Nephron progenitor cell (in vitro differentiated cells): Measurements from ENCODE around the gene COL28A1.

Experiments used
- DNase-seq: peaks from one replicate; pipeline ENCODE4 v3.0.0; 2021
- H3K27ac Mint-ChIP-seq: 2 replicates; pipeline ENCODE4 v1.8.0; 2021; ENCODE audit warnings: mild to moderate bottlenecking, moderate library complexity, mixed read lengths
- H3K27me3 Mint-ChIP-seq: 2 replicates; pipeline ENCODE4 v1.8.0; 2021; ENCODE audit warnings: mild to moderate bottlenecking, low read depth, mixed read lengths; ENCODE audit not compliant: poor library complexity
- H3K36me3 Mint-ChIP-seq: 2 replicates; pipeline ENCODE4 v1.8.0; 2021; ENCODE audit warnings: low read depth, mixed read lengths
- H3K4me1 Mint-ChIP-seq: 2 replicates; pipeline ENCODE4 v1.8.0; 2021; ENCODE audit warnings: mixed read lengths
- H3K4me3 Mint-ChIP-seq: 2 replicates; pipeline ENCODE4 v1.8.0; 2021; ENCODE audit warnings: mild to moderate bottlenecking, moderate library complexity, mixed read lengths
- H3K9me3 Mint-ChIP-seq: 2 replicates; pipeline ENCODE4 v1.8.0; 2021; ENCODE audit warnings: mild to moderate bottlenecking, moderate library complexity, mixed read lengths
- TF ChIP-seq, protein P1 (sequence below): fragments of 200-600 bp; sonication (generic); IDR thresholded peaks from 2 replicates; pipeline ENCODE4 v1.5.0; 2021; ENCODE audit warnings: antibody characterized with exemption

Gene COL28A1

DNA sequence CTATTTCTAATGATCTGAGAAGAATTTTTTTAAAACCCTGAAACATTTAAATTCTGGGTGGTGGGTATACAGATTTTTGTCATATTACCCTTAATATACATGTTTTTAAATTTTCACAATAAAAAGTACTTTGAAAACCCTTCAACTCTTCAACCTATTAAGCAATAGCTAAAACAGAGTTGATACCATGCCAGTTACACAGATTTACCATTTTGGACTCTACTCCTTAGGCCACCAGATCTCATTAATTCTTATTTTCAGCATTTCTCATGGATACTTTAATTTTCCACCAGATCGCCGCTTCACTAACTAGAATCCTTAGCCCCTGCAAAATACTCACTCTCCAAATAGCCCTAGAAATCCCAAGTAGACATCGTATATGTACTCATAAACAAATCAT lies 12.7 kb upstream of the COL28A1 start:
- Mint-ChIP-seq H3K36me3 (no peaks in the 10 kb centered on the region), H3K4me3 (no peak overlapping the region), H3K27ac (no peak overlapping the region), H3K27me3 (no peaks in the 10 kb centered on the region), H3K4me1 (peaks cover 1% of the 10 kb centered on the region), H3K9me3 (no peaks in the 10 kb centered on the region)
- DNase-seq = no peak
- TF ChIP-seq, protein P1, sequence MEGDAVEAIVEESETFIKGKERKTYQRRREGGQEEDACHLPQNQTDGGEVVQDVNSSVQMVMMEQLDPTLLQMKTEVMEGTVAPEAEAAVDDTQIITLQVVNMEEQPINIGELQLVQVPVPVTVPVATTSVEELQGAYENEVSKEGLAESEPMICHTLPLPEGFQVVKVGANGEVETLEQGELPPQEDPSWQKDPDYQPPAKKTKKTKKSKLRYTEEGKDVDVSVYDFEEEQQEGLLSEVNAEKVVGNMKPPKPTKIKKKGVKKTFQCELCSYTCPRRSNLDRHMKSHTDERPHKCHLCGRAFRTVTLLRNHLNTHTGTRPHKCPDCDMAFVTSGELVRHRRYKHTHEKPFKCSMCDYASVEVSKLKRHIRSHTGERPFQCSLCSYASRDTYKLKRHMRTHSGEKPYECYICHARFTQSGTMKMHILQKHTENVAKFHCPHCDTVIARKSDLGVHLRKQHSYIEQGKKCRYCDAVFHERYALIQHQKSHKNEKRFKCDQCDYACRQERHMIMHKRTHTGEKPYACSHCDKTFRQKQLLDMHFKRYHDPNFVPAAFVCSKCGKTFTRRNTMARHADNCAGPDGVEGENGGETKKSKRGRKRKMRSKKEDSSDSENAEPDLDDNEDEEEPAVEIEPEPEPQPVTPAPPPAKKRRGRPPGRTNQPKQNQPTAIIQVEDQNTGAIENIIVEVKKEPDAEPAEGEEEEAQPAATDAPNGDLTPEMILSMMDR = no peak

DNA sequence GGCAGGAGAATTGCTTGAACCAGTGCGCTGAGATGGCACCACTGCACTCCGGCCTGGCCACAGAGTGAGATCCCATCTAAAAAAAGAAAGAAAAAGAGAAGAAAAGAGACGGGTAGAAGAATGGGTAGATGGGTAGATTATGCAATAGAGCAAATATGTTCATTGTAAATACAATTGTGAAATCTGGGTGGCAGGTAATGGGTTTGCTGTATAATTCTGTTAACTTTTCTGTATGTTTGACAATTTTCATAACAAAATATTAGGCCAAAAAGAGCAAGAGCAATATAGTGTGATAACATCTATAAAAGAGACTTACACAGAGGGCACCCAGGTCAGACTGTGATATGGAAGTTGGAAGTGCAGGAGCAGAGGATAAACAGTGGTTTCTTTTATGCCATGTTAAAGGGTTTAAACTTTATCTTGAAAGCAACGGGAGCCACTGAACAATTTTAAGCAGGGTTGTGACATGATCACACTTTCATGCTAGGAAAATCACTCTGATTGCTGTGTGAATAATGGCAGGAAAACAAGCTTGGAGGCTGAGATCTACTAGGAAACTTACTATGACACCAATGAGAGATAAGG lies 6.7 kb upstream of the COL28A1 start:
- H3K36me3 Mint-ChIP-seq = no peaks in the 10 kb centered on the region
- no peaks in the 10 kb centered on the region for H3K9me3 Mint-ChIP-seq
- TF ChIP-seq, protein P1 = no peak
- H3K27ac Mint-ChIP-seq = no peak overlapping the region
- H3K4me3 Mint-ChIP-seq = no peak overlapping the region
- H3K27me3 Mint-ChIP-seq = no peaks in the 10 kb centered on the region
- DNase-seq = no peak
- H3K4me1 Mint-ChIP-seq = peaks cover 4% of the 10 kb centered on the region

DNA sequence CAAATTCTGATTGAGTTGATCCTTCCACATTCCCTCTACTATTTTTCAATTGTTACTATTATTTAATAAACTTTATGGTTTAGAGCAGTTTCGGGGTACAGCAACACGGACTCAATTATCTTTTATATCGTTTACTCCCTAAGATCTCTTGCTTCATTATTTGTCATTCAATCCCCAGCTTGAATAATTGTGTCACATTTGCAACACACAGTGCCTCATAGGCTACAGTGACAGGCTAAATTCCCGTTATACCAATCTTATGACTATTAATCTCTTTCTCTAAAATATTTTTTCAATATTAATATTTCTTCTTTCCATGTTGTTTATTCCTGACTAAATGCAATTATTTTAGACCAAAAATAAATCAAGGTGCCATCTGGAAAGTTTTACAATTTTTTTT lies 4.0 kb upstream of the COL28A1 start:
- H3K27ac Mint-ChIP-seq = no peak overlapping the region
- TF ChIP-seq, protein P1 = no peak
- no peak for DNase-seq
- H3K9me3 Mint-ChIP-seq = no peaks in the 10 kb centered on the region
- H3K36me3 Mint-ChIP-seq = no peaks in the 10 kb centered on the region
- no peak overlapping the region for H3K4me3 Mint-ChIP-seq
- H3K4me1 Mint-ChIP-seq = peaks cover 17% of the 10 kb centered on the region
- H3K27me3 Mint-ChIP-seq = no peaks in the 10 kb centered on the region

DNA sequence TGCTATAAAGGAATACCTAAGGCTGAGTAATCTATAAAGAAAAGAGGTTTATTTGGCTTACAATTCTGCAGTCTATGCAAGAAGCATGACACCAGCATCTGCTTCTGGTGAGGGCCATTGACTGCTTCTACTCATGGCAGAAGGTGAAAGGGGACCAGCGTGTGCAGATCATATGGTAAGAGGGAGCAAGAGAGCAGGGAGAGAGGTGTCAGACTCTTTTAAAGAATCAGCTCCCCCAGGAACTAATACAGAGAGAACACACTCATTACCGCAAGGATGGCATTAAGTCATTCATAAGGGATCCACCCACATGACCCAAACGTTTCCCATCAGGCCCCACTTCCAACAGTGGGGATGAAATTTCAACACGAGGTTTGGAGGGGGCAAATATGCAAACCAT lies 3.5 kb upstream of the COL28A1 start:
- no peak overlapping the region for H3K27ac Mint-ChIP-seq
- no peaks in the 10 kb centered on the region for H3K36me3 Mint-ChIP-seq
- peaks cover 17% of the 10 kb centered on the region for H3K4me1 Mint-ChIP-seq
- TF ChIP-seq, protein P1 = no peak
- no peak for DNase-seq
- H3K27me3 Mint-ChIP-seq = no peaks in the 10 kb centered on the region
- H3K4me3 Mint-ChIP-seq = no peak overlapping the region
- H3K9me3 Mint-ChIP-seq = no peaks in the 10 kb centered on the region

DNA sequence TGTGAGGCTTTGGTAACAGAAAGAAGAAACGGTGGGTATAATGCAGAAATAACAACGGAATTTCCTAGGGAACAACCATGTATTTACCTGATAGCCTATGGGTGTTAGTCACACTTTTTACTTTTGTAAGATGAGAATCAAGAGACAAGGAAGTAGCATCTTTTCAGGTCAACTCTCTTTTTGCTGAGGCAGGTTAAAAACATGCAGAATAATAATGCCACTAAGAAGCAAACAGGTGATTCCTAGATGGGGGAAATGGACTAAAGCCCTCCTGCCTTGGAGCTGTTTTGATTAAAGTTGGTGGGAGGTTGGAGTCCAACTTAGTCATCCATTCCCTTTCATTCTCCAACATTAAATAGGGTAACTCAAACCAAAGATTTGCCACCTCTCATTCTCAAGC lies 2.0 kb upstream of the COL28A1 start:
- no peaks in the 10 kb centered on the region for H3K36me3 Mint-ChIP-seq
- TF ChIP-seq, protein P1 = no peak
- H3K4me1 Mint-ChIP-seq = peaks cover 17% of the 10 kb centered on the region
- H3K27me3 Mint-ChIP-seq = no peaks in the 10 kb centered on the region
- H3K9me3 Mint-ChIP-seq = no peaks in the 10 kb centered on the region
- no peak overlapping the region for H3K4me3 Mint-ChIP-seq
- DNase-seq = no peak
- no peak overlapping the region for H3K27ac Mint-ChIP-seq

DNA sequence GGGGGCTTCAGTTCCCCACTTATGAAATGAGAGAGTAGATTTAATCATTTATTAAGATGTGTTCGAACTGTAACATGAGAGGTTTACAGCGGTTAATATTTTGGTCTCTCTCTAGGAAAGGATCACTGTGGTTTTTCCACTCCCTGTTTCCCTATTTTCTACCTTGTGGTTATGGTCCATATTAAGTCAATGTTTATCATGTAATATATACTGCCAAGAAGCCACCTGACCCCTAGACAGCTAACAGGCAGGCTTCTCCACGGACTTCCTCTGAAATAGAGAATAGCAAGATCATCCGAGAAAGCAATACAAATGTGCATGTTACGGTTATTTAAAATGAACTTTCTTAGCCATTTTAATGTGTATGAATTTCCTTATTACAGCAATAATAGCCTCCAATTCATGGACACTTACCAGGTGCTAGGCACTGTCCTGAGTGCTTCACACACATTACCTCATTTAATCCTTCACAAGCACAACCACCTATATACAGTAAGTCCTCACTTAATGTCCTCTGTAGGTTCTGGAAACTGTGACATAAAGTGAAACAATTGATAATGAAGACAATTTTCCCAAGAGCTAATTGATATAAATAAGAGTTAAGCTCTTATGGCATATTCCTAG lies 835 bp upstream of the COL28A1 start:
- H3K27ac Mint-ChIP-seq = no peak overlapping the region
- TF ChIP-seq, protein P1 = no peak
- H3K4me3 Mint-ChIP-seq = no peak overlapping the region
- no peaks in the 10 kb centered on the region for H3K9me3 Mint-ChIP-seq
- peaks cover 17% of the 10 kb centered on the region for H3K4me1 Mint-ChIP-seq
- DNase-seq = no peak
- H3K36me3 Mint-ChIP-seq = no peaks in the 10 kb centered on the region
- no peaks in the 10 kb centered on the region for H3K27me3 Mint-ChIP-seq
